CD14-positive monocyte (primary cell): Measurements from ENCODE around the gene MACROD2. TPM values are rescaled to one million over a fixed set of nuclear protein-coding genes. Genes with fewer than 3 reads are reported as not detected.

Experiments used
- DNase-seq, 3 donors: peaks; one replicate each; pipeline ENCODE4 v3.0.0-alpha.2; 2011 to 2022
- H2AFZ ChIP-seq: 2 replicates; pipeline ENCODE4 v1.6.0; 2012; ENCODE audit warnings: mild to moderate bottlenecking, low read depth, low read length, inconsistent platforms; ENCODE audit not compliant: insufficient read depth, poor library complexity, severe bottlenecking
- H3K27ac ChIP-seq, 2 donors: 1 replicate in 1 of 2; 2 replicates in 1 of 2; pipeline ENCODE4 v1.5.1; 2012 to 2013; ENCODE audit warnings: low read length in 2 of 2, control low read depth in 1 of 2, inconsistent platforms in 1 of 2, low read depth in 1 of 2, mild to moderate bottlenecking in 1 of 2
- H3K27me3 ChIP-seq, 2 donors: one replicate each; pipeline versions ENCODE4 v1.6.0 to v1.6.1; 2011 to 2013; ENCODE audit warnings: low read length in 2 of 2; ENCODE audit not compliant: control insufficient read depth in 2 of 2, insufficient read depth in 2 of 2
- H3K36me3 ChIP-seq, 2 donors: replicated peaks in 1 of 2; 1 replicate in 1 of 2; 2 replicates in 1 of 2; pipeline versions ENCODE4 v1.5.1 to v1.6.1; 2012 to 2013; ENCODE audit warnings: low read length in 2 of 2, control low read depth in 1 of 2, inconsistent platforms in 1 of 2, mild to moderate bottlenecking in 1 of 2; ENCODE audit not compliant: insufficient read depth in 2 of 2, control insufficient read depth in 1 of 2
- H3K4me1 ChIP-seq, 2 donors: 1 replicate in 1 of 2; 2 replicates in 1 of 2; pipeline versions ENCODE4 v1.5.1 to v1.6.1; 2012 to 2013; ENCODE audit warnings: low read length in 2 of 2, control low read depth in 1 of 2, inconsistent platforms in 1 of 2, mild to moderate bottlenecking in 1 of 2, moderate library complexity in 1 of 2; ENCODE audit not compliant: insufficient read depth in 2 of 2, control insufficient read depth in 1 of 2
- H3K4me2 ChIP-seq: replicated peaks from 2 replicates; pipeline ENCODE3; 2012; ENCODE audit warnings: low read length, moderate library complexity, mild to moderate bottlenecking; ENCODE audit not compliant: poor library complexity, severe bottlenecking; ENCODE audit errors: extremely low read depth
- H3K4me3 ChIP-seq, 3 experiments: fragments of 200-600 bp in 1 of 3; sonication (generic) in 1 of 3; replicated peaks in 1 of 3; 1 replicate in 2 of 3; 2 replicates in 1 of 3; pipeline ENCODE4 v1.5.1; 2011 to 2013; ENCODE audit warnings: low read length in 3 of 3, mild to moderate bottlenecking in 3 of 3, control low read depth in 2 of 3, low read depth in 2 of 3, inconsistent platforms in 1 of 3, moderate library complexity in 1 of 3
- H3K79me2 ChIP-seq: 2 replicates; pipeline ENCODE4 v1.6.0; 2012; ENCODE audit warnings: mild to moderate bottlenecking, control low read depth, inconsistent platforms, low read length, moderate library complexity; ENCODE audit not compliant: insufficient read depth
- H3K9ac ChIP-seq: 2 replicates; pipeline ENCODE4 v1.6.0; 2017; ENCODE audit warnings: low read length, mild to moderate bottlenecking; ENCODE audit not compliant: insufficient read depth, poor library complexity, severe bottlenecking
- H3K9me3 ChIP-seq, 2 donors: replicated peaks in 1 of 2; 1 replicate in 1 of 2; 2 replicates in 1 of 2; pipeline versions ENCODE4 v1.5.1 to v1.6.1; 2012 to 2013; ENCODE audit warnings: low read length in 2 of 2, control low read depth in 1 of 2; ENCODE audit not compliant: control insufficient read depth in 1 of 2, insufficient read depth in 1 of 2
- H4K20me1 ChIP-seq: 2 replicates; pipeline ENCODE4 v1.6.0; 2012; ENCODE audit warnings: mild to moderate bottlenecking, low read length, control low read depth, moderate library complexity; ENCODE audit not compliant: insufficient read depth
- H3K27ac Mint-ChIP-seq, 7 donors: one replicate each; pipeline ENCODE4 v1.8.0; 2020; ENCODE audit warnings: mild to moderate bottlenecking in 7 of 7, mixed read lengths in 7 of 7, moderate library complexity in 6 of 7, inconsistent platforms in 2 of 7
- H3K27me3 Mint-ChIP-seq, 3 donors: one replicate each; pipeline ENCODE4 v1.8.0; 2021 to 2022; ENCODE audit warnings: low read depth in 3 of 3, mild to moderate bottlenecking in 3 of 3, mixed read lengths in 3 of 3, moderate library complexity in 3 of 3, inconsistent platforms in 1 of 3
- H3K36me3 Mint-ChIP-seq, 2 donors: one replicate each; pipeline ENCODE4 v1.8.0; 2020; ENCODE audit warnings: mixed read lengths in 2 of 2, inconsistent platforms in 1 of 2, mild to moderate bottlenecking in 1 of 2
- H3K4me1 Mint-ChIP-seq: one replicate; pipeline ENCODE4 v1.8.0; 2020; ENCODE audit warnings: mild to moderate bottlenecking, mixed read lengths
- H3K4me3 Mint-ChIP-seq, 2 donors: one replicate each; pipeline ENCODE4 v1.8.0; 2020; ENCODE audit warnings: mild to moderate bottlenecking in 2 of 2, mixed read lengths in 2 of 2, moderate library complexity in 1 of 2
- H3K9me3 Mint-ChIP-seq, 7 donors: one replicate each; pipeline ENCODE4 v1.8.0; 2020 to 2022; ENCODE audit warnings: mixed read lengths in 7 of 7, mild to moderate bottlenecking in 6 of 7, moderate library complexity in 6 of 7, inconsistent platforms in 2 of 7
- WGBS: methylation state at CpG from one replicate; pipeline ENCODE4 v1.1.5; 2013; ENCODE audit warnings: missing lambda C conversion rate; ENCODE audit not compliant: insufficient coverage; 5-methylcytosine and 5-hydroxymethylcytosine counted together
- intact Hi-C, 2 donors: fragments of 100-400 bp; cut with micrococcal nuclease; formaldehyde crosslinking; loops; one replicate each; pipeline versions ENCODE4 v1.15.0 to v1.15.1; 2023
- polyA plus RNA-seq, 3 donors: library from polyadenylated mRNA; depleted of rRNA in 1 of 3; unstranded in 2 of 3; stranded (reverse) in 1 of 3; fragments of 300-500 nt in 2 of 3; fragments of >200 nt in 1 of 3; fragmentation: Illumina TruSeq in 2 of 3; gene quantifications; 1 replicate in 2 of 3; 2 replicates in 1 of 3; pipeline ENCODE4 v1.2.3, GENCODE V29; 2012 to 2021
- TF ChIP-seq, protein P1 (sequence below): fragments of 200-600 bp; IDR thresholded peaks from one replicate; pipeline ENCODE4 v1.8.0; 2022; ENCODE audit warnings: antibody characterized with exemption, mild to moderate bottlenecking

MACROD2 gene
- polyA plus RNA-seq, 3 donors, result 0.23 TPM; not detected in 2

DNA sequence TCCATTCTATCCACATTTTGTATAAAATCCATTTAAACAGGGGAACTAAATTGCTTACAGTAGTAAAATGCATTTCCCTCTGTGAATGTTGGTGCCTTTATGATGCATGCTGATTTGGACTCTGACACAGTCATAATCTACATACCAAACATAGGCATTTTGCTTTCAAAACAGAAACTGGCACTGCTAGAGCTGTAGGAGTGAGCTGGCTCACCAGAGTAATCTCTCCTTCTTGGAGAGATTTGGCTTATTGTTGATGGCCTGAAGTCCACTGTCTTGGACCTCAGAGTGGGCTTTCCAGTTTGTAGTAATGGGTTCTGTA is 705.3 kb downstream of the MACROD2 start:
- Histone ChIP-seq H3K36me3 (no peaks in the 10 kb centered on the region), H3K4me2 (no peak overlapping the region), H3K4me1 (no peaks in the 10 kb centered on the region), H3K27me3 (no peaks in the 10 kb centered on the region), H3K4me3 (no peak overlapping the region), H4K20me1 (no peaks in the 10 kb centered on the region), H3K79me2 (no peaks in the 10 kb centered on the region), H2AFZ (no peak overlapping the region), H3K27ac (no peak overlapping the region), H3K9me3 (no peaks in the 10 kb centered on the region), H3K9ac (no peak overlapping the region)
- H3K9me3 Mint-ChIP-seq, result peaks cover 0 to 12% (median 2%) of the 10 kb centered on the region in 7 donors
- H3K36me3 Mint-ChIP-seq, result no peaks in the 10 kb centered on the region
- TF ChIP-seq, protein P1, sequence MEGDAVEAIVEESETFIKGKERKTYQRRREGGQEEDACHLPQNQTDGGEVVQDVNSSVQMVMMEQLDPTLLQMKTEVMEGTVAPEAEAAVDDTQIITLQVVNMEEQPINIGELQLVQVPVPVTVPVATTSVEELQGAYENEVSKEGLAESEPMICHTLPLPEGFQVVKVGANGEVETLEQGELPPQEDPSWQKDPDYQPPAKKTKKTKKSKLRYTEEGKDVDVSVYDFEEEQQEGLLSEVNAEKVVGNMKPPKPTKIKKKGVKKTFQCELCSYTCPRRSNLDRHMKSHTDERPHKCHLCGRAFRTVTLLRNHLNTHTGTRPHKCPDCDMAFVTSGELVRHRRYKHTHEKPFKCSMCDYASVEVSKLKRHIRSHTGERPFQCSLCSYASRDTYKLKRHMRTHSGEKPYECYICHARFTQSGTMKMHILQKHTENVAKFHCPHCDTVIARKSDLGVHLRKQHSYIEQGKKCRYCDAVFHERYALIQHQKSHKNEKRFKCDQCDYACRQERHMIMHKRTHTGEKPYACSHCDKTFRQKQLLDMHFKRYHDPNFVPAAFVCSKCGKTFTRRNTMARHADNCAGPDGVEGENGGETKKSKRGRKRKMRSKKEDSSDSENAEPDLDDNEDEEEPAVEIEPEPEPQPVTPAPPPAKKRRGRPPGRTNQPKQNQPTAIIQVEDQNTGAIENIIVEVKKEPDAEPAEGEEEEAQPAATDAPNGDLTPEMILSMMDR, result no peak
- intact Hi-C loops, result no loop called here
- no peaks in the 10 kb centered on the region for H3K4me1 Mint-ChIP-seq
- H3K27me3 Mint-ChIP-seq, result peaks cover 0 to 1% (median 0%) of the 10 kb centered on the region in 3 donors
- H3K4me3 Mint-ChIP-seq, result no peak overlapping the region
- no peak overlapping the region for H3K27ac Mint-ChIP-seq
- no peak for DNase-seq

DNA sequence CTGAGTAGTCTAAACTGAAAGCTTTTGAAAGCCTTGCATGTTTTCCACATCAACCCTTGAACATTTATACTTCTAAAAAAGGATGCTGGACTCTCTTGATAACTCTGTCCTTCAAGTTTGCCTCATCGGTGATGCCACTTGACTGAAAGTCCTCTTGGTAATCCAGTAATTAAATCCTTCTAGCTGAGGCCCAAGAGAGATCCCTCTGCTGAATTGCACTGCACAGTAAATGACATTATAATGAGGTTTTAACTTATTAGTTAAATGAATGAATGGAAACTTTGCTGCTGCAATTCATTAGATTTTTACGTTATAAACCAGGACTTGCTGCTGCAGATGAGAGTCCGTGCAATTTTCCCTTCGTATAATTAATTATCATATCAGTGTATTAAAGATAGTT is 706.0 kb downstream of the MACROD2 start:
- H4K20me1 ChIP-seq, result no peaks in the 10 kb centered on the region
- no peaks in the 10 kb centered on the region for H3K79me2 ChIP-seq
- H3K4me3 ChIP-seq, result no peak overlapping the region
- Mint-ChIP-seq H3K9me3 (peaks cover 0 to 14% (median 5%) of the 10 kb centered on the region in 7 donors), H3K4me1 (no peaks in the 10 kb centered on the region), H3K27ac (no peak overlapping the region), H3K4me3 (no peak overlapping the region), H3K36me3 (no peaks in the 10 kb centered on the region), H3K27me3 (peaks cover 0 to 1% (median 0%) of the 10 kb centered on the region in 3 donors)
- WGBS, result no CpG with 5 or more reads among the region's 4 CpGs
- no peak overlapping the region for H3K4me2 ChIP-seq
- no peaks in the 10 kb centered on the region for H3K9me3 ChIP-seq
- no peaks in the 10 kb centered on the region for H3K27me3 ChIP-seq
- no peak overlapping the region for H2AFZ ChIP-seq
- DNase-seq, result no peak
- H3K9ac ChIP-seq, result no peak overlapping the region
- H3K4me1 ChIP-seq, result no peaks in the 10 kb centered on the region
- no peaks in the 10 kb centered on the region for H3K36me3 ChIP-seq
- intact Hi-C loops, result no loop called here
- TF ChIP-seq, protein P1, result no peak
- H3K27ac ChIP-seq, result no peak overlapping the region
